HG02970 (cell line): ENCODE data around the gene LYSET.
"Not testable (repeated sequence)": the region's sequence is repeated elsewhere in the genome, so short reads cannot be mapped to it uniquely, and the experiment has no call there.

Source experiments
- ATAC-seq: cut with Tn5 transposase; IDR thresholded peaks from one replicate; pipeline ENCODE4 v1.9.1; 2021; ENCODE audit warnings: mild to moderate bottlenecking, moderate library complexity, moderate number of reproducible peaks; ENCODE audit not compliant: unreplicated experiment, low FRiP score

Gene LYSET

DNA sequence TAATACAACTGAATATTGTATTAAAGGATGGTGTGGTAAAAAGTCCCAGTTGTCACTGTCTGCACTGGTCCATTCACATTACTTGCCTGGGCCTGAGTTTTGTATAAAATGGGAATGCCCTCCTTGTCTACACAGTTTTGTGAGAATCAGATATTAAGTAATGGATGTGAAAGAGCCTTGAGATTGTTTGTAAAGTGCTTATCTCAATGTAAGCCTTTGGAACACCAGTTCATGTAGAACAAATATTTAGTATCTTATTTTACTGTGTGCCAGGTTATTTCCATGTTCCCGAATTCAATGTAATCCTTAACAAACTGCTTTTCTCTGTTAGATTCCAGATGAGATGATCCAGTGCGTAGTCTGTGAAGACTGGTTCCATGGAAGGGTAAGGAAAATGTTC is 29.5 kb downstream of the LYSET start:
- ATAC-seq = no peak

DNA sequence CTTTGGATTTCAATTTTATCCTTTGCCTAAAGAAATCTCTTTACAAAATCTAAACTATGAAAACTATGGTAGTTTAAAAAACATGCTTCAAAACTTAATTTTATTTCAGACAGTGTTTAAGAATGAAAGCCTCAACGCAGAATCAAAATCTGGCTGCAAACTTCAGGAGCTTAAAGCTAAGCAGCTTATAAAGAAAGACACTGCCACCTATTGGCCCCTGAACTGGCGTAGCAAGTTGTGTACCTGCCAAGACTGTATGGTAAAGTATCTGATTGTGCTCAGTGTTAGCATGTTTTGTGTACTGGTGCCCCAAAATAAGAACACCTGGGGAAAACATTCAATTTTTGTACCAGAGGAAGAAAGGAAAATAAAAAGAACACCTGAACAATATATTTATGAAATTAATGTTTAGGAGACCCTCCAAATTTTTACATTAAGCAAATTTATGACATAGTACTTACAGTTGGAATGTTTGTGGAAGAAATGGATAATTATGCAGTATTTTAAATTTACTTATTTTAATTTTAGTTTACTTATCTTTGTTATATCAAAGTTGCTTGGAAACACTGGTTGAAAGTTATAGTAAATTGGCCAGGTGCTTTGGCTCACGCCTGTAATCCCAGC is 34.1 kb downstream of the LYSET start:
- ATAC-seq = no peak

DNA sequence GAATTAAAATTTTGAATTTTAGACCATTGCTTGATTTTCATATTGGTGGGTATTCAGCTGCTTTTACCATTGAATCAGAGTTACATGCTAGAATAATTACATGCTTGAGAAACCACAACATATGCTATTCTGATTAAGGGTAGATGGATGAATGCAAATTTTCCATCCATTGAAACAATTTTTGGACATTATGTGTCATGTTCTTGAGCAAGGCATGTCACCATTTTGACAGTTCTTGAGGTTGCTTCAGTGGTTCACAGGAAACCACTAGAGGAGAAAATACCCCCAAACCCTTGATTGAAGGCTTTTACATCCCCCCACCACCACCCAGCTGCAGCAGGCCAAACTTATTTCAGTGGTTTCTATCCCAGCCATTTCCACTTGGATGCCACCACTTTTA is 35.4 kb downstream of the LYSET start:
- ATAC-seq = no peak

DNA sequence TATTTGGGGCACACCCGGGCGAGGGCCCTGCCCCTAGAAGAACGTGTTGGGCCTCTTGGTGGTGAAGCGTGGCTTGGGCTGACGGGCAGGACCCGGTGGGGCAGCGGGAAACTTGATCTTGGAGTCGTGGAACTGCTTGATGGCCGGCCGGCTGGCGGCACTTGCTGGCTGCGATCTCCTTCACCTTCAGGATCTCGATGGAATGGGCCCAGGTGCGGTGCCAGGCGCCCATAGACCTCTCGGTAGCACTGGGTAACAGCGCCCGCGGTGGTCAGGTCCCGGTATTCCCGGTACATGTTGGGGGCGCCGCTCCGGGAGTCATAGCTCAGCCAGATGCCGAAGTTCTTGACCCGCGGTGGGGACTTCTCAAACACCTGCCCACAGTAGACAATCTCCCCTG is 38.4 kb downstream of the LYSET start:
- no peak for ATAC-seq

DNA sequence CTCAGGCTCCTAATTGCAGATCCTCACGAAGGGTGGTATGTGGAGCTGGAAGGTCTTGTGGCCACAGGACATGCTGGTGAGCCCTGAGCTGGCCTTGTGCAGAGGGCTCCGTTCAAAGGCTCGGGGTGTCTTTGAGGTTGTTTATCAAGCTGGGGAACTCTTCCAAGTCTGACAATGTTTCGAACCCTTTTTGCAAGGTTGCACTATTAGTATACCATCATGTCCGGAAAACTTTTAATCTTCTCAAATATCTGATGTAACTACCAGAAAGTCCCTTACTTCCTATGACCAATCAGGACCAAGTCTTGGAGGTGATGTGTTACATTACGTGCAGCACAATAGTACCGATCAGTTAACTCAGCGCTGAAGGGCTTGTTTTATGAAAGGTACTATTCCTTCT is 43.4 kb downstream of the LYSET start:
- ATAC-seq = no peak

DNA sequence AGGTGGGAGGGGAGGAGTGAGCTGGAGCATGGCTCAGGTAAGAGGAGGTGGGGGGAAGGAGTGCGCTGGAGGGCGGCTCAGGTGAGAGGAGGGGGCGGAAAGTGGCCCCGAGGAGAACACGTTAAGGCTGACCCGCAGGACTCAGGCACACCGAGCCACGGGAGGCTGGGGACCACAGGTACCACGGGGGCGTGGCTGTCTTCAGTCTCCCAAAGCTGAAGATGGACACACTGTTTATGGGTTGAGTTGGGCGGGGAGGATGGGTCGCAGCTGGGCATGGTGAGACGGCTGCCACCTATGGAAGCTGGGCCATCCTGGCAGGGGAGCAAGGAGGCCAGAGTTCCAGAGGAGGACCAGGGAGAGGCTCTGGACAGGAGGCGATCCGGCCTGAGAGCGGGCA is 45.4 kb downstream of the LYSET start:
- ATAC-seq = no peak

DNA sequence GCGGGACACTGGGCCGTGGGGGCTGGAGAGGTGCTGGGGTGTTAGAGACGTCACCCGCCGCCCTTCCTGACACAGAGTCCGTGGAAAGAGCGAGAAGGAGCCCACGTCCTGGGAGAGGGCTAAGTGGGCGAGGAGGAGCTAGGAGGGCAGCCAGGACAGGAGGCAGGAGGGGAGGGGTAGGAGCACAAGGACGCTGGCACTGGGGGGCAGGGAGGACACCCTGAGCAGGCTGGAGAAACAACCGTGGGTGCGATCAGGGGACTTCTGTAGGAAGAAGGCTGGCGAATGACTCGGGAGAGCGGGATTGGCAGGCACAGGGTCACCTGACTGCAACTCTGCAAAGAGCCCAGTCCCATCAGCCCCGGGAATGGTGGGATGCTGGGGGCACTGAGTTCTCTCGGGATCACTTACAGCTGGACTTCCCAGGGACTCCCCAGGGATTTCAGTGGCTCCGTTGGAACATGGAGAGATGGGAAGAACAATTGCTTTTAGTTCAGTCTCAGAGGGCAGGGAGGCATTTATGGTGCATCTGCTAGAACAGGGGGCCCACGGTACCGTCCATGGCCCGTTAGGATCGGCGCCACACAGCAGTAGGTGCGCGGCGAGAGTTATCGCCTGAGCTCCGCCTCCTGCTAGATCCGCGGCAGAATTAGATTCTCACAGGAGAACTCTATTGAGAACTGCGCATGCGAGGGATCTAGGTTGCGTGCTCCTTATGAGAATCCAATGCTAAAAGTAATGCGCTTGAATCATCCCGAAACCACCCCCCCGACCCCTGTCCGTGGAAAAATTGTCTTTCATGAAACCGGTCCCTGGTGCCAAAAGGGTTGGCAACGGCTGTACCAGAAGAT is 46.2 kb downstream of the LYSET start:
- no peak for ATAC-seq

DNA sequence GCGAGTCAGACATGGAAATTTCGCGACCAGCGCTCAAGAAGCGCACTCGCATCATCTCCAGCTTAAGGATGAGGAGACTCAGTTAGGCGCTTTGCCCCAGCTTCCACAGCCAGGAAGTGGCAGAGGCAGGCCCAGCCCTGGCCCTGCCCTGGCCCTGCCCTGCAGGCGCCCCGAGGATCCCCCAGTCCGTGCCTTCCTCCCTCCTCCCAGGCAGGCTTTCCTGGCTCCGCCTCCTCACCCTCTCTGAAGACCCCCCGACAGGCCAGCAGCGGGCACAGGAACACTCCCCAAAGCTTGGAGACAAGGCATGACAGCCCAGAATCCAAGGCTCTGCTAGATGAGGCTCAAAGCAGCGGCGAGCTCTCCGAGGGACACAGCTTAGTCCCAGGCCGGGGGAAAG is 47.0 kb downstream of the LYSET start:
- no peak for ATAC-seq

DNA sequence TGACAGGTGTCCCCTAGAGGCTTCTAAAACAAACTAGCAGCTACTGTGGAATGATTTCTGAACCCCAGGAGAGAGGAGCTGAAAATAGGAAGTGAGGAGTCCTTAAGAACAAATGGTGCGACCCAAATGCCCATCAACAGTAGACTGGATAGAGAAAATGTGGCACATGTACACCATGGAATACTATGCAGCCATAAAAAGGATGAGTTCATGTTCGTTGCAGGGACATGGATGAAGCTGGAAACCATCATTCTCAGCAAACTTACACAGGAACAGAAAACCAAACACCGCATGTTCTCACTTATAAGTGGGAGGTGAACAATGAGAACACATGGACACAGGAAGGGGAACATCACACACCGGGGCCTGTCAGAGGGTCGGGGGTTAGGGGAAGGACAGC is 48.0 kb downstream of the LYSET start:
- not testable (repeated sequence) for ATAC-seq

DNA sequence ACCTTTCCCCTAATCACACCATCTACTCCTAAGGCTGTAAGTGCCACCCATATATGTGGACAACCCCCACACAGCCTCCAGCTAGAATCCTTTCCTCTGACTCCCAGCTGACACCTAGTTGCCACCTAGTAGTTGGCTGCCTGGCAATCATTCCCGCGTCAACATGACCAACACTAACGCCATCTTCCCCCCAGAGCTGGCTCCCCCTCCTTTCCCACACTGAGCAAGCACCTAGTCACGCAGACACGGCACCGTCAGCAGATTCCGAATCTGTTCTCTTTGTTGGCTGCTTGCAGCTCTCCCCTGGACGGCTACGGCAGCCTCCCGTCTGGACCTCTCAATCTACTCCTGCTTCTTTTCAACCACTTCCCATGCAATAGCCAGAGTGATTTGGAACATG is 49.7 kb downstream of the LYSET start:
- no peak for ATAC-seq
